Retinal pigment epithelial cell (primary cell): ENCODE measurements around the gene DCBLD2.
A peak's percentile ranks its signal among the peaks of the same experiment; 100 is the strongest.

Source experiments
- DNase-seq: peaks from one replicate; pipeline ENCODE4 v3.0.0-alpha.2; 2010; ENCODE audit warnings: low read depth
- H3K4me3 ChIP-seq: 2 replicates; pipeline ENCODE4 v1.5.1; 2011; ENCODE audit warnings: mild to moderate bottlenecking, low read length, control low read depth, moderate library complexity
- CTCF ChIP-seq: conservative IDR thresholded peaks from 2 replicates; pipeline ENCODE4 v1.5.1; 2011; ENCODE audit warnings: low read depth, low read length, control low read depth, inconsistent platforms

DCBLD2 gene

GRCh38 chr3:98791341-98792325 lies 109.9 kb downstream of the DCBLD2 start:
- no peak overlapping the region for H3K4me3 ChIP-seq
- no peak for TF ChIP-seq CTCF
- no peak for DNase-seq

GRCh38 chr3:98788651-98789050 lies 112.8 kb downstream of the DCBLD2 start:
- no peak for DNase-seq
- no peak overlapping the region for H3K4me3 ChIP-seq
- TF ChIP-seq CTCF: no peak

GRCh38 chr3:98787181-98787580 lies 114.3 kb downstream of the DCBLD2 start:
- no peak for DNase-seq
- no peak overlapping the region for H3K4me3 ChIP-seq
- TF ChIP-seq CTCF: no peak

GRCh38 chr3:98786364-98787006 lies 115.0 kb downstream of the DCBLD2 start:
- DNase-seq: no peak
- TF ChIP-seq CTCF: no peak
- no peak overlapping the region for H3K4me3 ChIP-seq

GRCh38 chr3:98784666-98785600 lies 116.6 kb downstream of the DCBLD2 start:
- DNase-seq: peak; percentile 70
- no peak for TF ChIP-seq CTCF

GRCh38 chr3:98784042-98784441 lies 117.5 kb downstream of the DCBLD2 start:
- TF ChIP-seq CTCF: no peak

More at GRCh38 chr3:98784666-98785600, 116.6 kb downstream of the DCBLD2 start:
- H3K4me3 ChIP-seq: no peak overlapping the region

More at GRCh38 chr3:98784042-98784441, 117.5 kb downstream of the DCBLD2 start:
- H3K4me3 ChIP-seq: no peak overlapping the region
- no peak for DNase-seq
